ENCODE results near the gene CCL27. TPM values are rescaled to one million over a fixed set of nuclear protein-coding genes. Genes with fewer than 3 reads are reported as not detected.

CCL27 gene, protein sequence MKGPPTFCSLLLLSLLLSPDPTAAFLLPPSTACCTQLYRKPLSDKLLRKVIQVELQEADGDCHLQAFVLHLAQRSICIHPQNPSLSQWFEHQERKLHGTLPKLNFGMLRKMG
- total RNA-seq: not detected
- long read RNA-seq: 0 reads

DNA sequence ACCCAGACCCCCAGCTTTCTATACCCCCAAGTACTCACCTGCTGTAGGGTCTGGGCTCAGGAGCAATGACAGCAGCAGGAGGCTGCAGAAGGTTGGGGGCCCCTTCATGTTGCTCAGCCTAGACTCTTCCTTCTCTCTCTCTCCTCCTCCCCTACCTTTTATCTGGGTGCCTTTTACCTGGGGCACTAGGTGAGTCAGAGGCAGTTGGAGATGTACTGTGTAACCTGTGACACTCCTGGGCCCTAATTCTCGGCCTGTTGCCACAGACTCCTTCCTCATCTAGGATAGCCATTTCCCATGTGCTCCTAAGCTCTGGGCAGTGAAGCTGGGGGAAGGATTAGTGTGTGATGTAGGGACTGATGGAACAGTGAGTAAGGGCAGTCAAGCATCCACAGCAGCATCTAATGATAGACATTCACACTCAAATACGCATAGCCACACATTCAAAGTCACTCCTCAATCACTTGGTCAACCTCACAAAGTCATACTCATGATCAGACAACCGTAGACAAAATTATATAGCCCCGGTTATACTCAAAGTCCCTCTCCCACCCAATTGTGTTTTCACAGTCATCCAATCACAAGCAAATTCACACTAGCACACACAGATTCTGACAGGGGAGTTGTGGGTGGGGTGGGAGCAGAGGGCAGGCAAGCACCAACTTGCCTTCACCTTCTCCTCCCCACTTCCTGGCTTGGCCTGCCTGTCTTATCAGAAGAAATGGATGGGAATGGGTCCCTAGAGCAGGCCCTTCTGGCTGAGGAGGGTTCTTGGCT lies at the start of gene CCL27:
TSS of gene CCL27 (minus strand) at position 132 of the 777 bp plus-strand sequence. CDS start at position 108, 24 bp downstream.
- H3K4me3 ChIP-seq: no peak within 1 kb of the TSS
- TF ChIP-seq, protein P1, sequence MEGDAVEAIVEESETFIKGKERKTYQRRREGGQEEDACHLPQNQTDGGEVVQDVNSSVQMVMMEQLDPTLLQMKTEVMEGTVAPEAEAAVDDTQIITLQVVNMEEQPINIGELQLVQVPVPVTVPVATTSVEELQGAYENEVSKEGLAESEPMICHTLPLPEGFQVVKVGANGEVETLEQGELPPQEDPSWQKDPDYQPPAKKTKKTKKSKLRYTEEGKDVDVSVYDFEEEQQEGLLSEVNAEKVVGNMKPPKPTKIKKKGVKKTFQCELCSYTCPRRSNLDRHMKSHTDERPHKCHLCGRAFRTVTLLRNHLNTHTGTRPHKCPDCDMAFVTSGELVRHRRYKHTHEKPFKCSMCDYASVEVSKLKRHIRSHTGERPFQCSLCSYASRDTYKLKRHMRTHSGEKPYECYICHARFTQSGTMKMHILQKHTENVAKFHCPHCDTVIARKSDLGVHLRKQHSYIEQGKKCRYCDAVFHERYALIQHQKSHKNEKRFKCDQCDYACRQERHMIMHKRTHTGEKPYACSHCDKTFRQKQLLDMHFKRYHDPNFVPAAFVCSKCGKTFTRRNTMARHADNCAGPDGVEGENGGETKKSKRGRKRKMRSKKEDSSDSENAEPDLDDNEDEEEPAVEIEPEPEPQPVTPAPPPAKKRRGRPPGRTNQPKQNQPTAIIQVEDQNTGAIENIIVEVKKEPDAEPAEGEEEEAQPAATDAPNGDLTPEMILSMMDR (IDR thresholded peaks at IDR 0.05): no peak
- intact Hi-C loops (cut with DNase I): no loop called here
- H3K9me3 ChIP-seq: no peaks in the 10 kb centered on the region
- H3K27me3 ChIP-seq (ENCODE audit: low read depth): no peaks in the 10 kb centered on the region
- DNase-seq (no peak), ATAC-seq (no peak)
- H3K4me1 ChIP-seq: peaks cover 24% of the 10 kb centered on the region
- H3K36me3 ChIP-seq: peaks cover 23% of the 10 kb centered on the region
- H3K27ac ChIP-seq: no peak within 1 kb of the TSS

DNA sequence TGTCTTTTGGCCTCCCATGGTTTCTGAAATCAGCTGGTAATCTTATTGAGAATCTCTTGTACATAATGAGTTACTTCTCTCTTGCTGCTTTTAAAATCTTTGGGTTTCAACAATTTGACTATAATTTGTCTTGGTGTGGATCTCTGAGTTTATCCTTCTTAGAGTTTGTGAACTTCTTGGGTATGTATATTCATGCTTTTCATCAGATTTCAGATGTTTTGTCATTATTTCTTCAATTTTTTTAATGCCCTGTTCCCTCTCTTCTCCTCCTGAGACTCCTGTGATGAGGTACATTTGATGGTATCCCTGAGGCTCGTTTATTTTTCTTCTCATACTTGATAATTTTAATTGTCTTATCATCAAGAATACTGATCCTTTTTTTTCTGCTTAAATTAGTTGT lies 49.7 kb upstream of the CCL27 start:
- no peak overlapping the region for H3K27ac ChIP-seq
- no peaks in the 10 kb centered on the region for H3K27me3 ChIP-seq (ENCODE audit: low read depth)
- ATAC-seq (no peak), DNase-seq (no peak)
- H3K4me1 ChIP-seq: peaks cover 10% of the 10 kb centered on the region
- no peaks in the 10 kb centered on the region for H3K36me3 ChIP-seq
- H3K9me3 ChIP-seq: no peaks in the 10 kb centered on the region
- intact Hi-C loops (cut with DNase I): no loop called here
- no peak overlapping the region for H3K4me3 ChIP-seq
- TF ChIP-seq, protein P1 (IDR thresholded peaks at IDR 0.05): no peak

DNA sequence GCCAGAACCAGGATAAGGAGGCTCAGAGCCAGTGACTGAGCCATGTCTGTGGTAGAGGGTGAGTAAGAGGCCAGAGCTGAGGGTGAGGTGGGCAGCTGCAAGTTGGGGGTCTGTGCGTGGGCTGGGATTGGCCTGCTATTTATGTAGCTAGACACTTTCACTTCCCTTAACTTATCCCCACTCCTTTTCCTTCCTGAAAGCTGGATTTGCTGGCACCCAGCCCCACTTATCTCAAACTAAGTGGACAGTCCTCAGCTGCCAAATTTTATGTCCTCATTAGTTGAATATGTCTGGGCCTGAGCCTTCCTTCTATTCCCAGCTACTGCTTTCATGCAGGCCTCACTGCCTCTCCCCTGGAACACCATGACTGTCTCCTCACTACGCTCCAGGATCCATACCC lies 47.6 kb upstream of the CCL27 start, which contains the start of gene CCL21:
TSS of gene CCL21 (minus strand) at position 114 of the 400 bp plus-strand sequence. CDS start at position 44, 70 bp downstream.
- Histone ChIP-seq H3K36me3 (no peaks in the 10 kb centered on the region), H3K27ac (no peak within 1 kb of the TSS), H3K4me1 (peaks cover 10% of the 10 kb centered on the region), H3K27me3 (ENCODE audit: low read depth) (no peaks in the 10 kb centered on the region), H3K9me3 (no peaks in the 10 kb centered on the region), H3K4me3 (no peak within 1 kb of the TSS)
- intact Hi-C loops (cut with DNase I): no loop called here
- TF ChIP-seq, protein P1 (IDR thresholded peaks at IDR 0.05): no peak
- DNase-seq (no peak), ATAC-seq (peak; percentile 41 to 43)

DNA sequence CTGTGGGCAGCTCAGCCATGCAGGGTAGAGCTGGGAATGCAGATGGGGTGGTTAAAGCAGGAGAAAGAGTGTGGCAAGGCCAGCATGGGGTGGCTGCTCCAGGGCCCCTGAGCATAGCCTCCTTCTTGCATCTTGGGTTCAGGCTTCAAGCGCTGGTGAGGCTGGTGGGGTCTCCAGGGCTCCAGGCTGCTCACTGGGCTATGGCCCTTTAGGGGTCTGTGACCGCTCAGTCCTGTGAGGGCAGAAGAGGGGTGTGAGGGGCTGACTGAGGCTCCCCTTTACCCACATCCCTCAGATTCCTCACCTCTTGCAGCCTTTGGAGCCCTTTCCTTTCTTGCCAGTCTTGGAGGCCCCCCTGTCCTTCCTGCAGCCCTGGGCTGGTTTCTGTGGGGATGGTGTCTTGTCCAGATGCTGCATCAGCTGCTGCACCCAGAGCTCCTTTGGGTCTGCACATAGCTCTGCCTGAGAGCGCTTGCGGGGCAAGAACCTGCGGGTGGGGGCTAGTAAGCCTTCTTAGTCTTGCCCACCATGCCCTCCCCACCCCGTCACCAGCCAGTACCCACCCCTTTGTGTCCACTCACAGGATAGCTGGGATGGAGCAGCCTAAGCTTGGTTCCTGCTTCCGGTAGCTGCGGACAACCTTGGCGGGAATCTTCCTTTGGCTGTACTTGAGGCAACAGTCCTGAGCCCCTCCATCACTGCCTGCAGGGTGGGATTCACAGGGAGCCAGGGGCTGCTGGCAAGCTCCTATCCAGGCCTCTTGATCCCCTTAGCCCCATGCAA lies 46.9 kb upstream of the CCL27 start:
- Histone ChIP-seq H3K4me1 (peaks cover 10% of the 10 kb centered on the region), H3K27ac (no peak overlapping the region), H3K27me3 (ENCODE audit: low read depth) (no peaks in the 10 kb centered on the region), H3K36me3 (no peaks in the 10 kb centered on the region), H3K9me3 (no peaks in the 10 kb centered on the region), H3K4me3 (no peak overlapping the region)
- DNase-seq: no peak
- TF ChIP-seq, protein P1 (IDR thresholded peaks at IDR 0.05): no peak
- ATAC-seq: peak; percentile 16 to 20
- intact Hi-C loops (cut with DNase I): no loop called here

DNA sequence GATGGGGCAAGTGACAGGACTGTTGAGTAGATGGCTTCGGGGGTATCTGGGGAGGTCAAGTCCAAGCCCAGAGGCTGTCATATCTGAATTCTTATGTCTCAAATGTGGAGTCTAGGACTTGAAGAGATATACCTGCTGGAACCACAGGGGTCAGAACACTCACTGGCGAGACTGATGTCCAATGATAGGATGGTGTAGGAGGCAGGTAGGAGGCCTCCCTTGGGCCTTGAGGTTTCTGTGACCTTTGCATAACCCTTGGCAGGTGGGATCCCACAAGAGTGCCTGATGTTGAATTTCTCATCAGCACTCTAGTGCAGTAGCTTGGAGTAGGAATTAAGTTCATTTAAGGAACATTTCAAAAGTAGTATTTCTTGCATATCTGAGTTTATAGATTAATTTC lies 44.7 kb upstream of the CCL27 start:
- TF ChIP-seq, protein P1 (IDR thresholded peaks at IDR 0.05): no peak
- intact Hi-C loops (cut with DNase I): no loop called here
- no peak overlapping the region for H3K27ac ChIP-seq
- DNase-seq: no peak
- peaks cover 10% of the 10 kb centered on the region for H3K4me1 ChIP-seq
- no peaks in the 10 kb centered on the region for H3K27me3 ChIP-seq (ENCODE audit: low read depth)
- ATAC-seq: no peak
- no peaks in the 10 kb centered on the region for H3K36me3 ChIP-seq
- H3K4me3 ChIP-seq: no peak overlapping the region
- H3K9me3 ChIP-seq: no peaks in the 10 kb centered on the region
